D721Med (cell line): ENCODE measurements around the gene ADAMTSL1.

Experiments
- DNase-seq: peaks from one replicate; pipeline ENCODE4 v3.0.0; 2011; ENCODE audit warnings: low spot score; ENCODE audit not compliant: insufficient read length
- FAIRE-seq: peaks from 2 replicates; lab custom pipeline; 2011; peaks lifted over from hg19 to GRCh38; lab: Jason Lieb, UNC
- CTCF ChIP-seq: IDR thresholded peaks from 2 replicates; pipeline ENCODE4 v1.5.1; 2012; ENCODE audit warnings: mild to moderate bottlenecking, control low read depth; ENCODE audit not compliant: insufficient read depth; ENCODE audit errors: missing control alignments

Gene ADAMTSL1

GRCh38 chr9:18893491-18893890, 419.5 kb downstream of the ADAMTSL1 start:
- TF ChIP-seq CTCF, result no peak
- DNase-seq, result no peak
- no peak for FAIRE-seq

DNA sequence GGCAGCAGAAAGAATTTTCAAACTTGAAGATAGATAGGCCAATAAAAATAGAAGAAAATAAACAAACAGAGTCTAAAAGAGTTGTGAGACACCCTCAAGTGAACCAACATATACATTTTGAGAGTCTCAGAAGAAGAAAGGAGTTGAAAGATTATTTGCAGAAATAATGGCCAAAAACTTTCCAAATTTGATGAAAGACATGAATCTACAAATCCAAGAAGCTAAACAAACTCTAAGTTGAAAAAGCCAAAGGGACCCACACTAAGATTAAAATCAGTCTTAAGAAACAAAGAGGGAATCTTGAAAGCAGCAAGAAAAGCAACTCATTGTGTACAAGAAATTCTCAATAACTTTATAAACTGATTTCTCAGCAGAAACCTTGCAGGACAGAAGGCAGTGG, 422.1 kb downstream of the ADAMTSL1 start:
- FAIRE-seq, result no peak
- no peak for DNase-seq
- TF ChIP-seq CTCF, result no peak

DNA sequence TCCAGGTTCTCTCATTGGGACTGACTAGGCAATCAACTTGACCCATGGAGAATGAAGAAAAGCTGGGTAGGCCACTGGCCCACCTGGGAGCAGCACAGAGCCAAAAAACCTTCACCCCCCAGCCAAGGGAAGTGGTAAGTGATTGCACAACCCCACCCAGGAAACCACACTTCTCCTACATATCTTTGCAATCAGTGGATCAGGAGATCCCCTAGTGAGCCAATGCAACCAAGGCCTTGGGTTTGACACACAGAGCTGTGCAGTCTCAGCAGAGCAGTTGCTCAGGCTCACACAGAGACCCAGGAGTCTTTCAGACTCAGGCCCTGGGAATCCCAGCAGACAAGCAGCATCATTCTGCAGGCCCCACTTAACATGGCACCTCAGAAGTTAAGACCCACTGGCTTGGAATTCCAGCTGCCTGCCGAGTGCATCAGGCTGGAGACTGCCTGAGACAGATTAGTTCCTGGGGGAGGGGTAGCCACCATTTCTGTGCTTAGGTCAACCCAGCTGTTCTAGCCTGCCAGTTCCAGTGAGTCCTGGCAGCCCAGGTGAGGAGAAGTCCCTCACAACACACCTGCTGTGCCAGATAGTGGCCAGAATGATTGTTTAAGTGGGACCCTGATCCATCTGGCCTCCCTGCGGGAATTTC, 422.7 kb downstream of the ADAMTSL1 start:
- DNase-seq, result no peak
- no peak for TF ChIP-seq CTCF
- FAIRE-seq, result no peak

DNA sequence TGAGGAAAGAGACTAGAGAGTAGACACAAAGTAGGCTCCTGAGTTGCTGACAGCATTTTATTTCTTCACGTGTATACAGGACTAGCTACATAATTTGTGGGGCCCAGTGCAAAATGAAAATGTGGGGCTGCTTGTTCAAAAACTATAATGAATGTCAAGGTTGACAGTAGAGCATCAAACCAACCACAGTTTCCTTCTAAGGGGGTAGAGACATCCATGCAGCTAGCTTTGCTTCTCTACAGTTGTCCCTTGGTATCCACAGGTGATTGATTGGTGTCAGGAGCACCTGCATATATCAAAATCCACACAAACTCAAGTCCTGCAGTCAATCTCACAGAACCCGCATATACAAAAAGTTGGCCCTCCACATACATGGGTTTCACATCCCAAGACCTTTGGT, 429.5 kb downstream of the ADAMTSL1 start:
- FAIRE-seq (no peak), DNase-seq (no peak)
- TF ChIP-seq CTCF, result no peak

DNA sequence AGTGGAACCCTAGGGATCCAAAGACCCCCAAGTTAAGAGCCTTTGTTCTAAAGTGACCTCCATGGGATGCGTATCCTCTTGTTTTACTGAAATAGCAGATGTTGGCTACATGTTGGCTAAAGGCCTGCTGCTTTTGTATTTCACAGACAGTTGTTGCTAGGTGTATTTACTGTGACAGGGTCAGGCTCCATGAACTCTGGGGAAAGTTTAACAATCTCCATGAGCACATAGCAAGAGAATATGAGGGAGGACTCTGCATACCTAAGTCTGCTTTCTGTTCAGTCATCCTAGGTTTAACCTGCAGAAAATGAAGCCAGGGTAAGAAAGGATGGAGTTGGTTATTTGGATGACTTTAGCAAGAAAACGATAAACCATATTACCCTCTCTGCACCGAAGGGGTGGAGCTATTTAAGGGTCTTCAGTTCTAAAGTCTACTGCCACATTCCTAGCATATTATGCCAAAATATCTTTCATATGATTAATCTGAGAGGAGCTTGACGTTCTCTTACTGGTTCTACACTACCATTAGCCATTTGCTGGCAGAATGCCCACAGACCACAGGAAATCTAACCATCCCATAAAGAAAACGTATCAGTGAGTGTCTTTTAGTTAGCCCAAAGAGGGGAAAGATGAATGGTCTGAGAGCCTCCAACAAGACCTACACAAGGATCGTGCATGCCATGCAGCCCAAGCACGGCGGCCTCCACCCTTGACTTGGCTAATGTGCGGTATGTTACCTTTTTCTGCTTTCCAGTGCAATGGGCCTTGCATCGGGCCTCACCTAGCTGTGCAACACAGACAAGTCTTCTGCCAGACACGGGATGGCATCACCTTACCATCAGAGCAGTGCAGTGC, 431.3 kb downstream of the ADAMTSL1 start:
- DNase-seq (no peak), FAIRE-seq (no peak)
- no peak for TF ChIP-seq CTCF

- no peak for TF ChIP-seq CTCF
- FAIRE-seq, result no peak
- DNase-seq, result no peak
Observed at GRCh38 chr9:18905883-18906629, 432.1 kb downstream of the ADAMTSL1 start.
